ENCODE results near the gene PLCB1.

The PLCB1 gene

DNA sequence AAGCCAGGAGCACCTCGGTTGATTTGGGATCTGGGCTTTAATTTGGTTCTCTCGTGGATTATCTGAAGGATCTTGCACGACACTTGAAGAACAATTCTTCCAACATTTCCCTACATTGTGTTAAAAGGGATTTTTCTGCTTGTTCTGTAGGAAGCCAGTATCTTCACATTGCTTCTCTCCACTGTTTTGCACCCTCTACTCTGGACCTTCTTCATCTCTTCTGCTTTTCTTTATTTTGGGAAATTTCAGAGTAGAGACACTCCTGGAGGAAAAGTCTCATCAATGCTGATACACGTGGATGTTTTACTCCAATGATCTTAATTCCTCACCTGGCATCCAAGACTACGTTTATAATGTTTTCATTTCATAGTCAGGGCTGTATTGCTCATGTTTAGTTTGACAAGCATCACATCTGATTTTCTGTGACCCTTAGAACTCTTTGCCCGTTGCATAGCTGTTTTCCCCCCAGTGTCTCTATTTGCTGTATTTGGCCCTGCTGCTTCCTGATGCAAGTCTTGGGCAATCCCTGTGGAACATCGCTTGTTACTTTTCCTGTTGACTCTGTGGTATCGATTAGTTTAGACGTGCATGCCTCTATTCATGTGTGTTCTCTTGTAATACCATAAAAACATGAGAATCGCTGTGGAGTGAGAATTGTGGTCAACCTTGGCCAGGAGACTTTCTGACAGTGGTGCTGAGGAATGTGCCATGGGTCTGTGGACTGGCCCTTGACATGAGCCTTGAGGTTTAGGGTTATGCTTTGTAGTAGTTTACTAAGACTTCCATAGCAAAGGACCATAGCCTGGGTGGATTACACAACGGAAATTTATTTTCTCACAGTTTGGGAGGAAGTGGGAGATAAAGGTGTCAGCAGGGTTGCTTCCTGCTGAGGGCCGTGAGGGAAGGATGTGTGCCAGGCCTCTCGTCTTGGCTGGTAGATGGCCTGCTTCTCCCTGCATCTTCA, 12.5 kb downstream of the PLCB1 start:
- DNase-seq: no peak
- no peak overlapping the region for H3K4me3 ChIP-seq (ENCODE audit: low read depth, low read length)
- no peaks in the 10 kb centered on the region for H3K27me3 ChIP-seq (ENCODE audit: insufficient read depth, low read depth, severe bottlenecking)
- TF ChIP-seq, protein P1, sequence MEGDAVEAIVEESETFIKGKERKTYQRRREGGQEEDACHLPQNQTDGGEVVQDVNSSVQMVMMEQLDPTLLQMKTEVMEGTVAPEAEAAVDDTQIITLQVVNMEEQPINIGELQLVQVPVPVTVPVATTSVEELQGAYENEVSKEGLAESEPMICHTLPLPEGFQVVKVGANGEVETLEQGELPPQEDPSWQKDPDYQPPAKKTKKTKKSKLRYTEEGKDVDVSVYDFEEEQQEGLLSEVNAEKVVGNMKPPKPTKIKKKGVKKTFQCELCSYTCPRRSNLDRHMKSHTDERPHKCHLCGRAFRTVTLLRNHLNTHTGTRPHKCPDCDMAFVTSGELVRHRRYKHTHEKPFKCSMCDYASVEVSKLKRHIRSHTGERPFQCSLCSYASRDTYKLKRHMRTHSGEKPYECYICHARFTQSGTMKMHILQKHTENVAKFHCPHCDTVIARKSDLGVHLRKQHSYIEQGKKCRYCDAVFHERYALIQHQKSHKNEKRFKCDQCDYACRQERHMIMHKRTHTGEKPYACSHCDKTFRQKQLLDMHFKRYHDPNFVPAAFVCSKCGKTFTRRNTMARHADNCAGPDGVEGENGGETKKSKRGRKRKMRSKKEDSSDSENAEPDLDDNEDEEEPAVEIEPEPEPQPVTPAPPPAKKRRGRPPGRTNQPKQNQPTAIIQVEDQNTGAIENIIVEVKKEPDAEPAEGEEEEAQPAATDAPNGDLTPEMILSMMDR (IDR thresholded peaks at IDR 0.05; ENCODE audit: low read depth, low read length): no peak
- no peak overlapping the region for H3K27ac ChIP-seq
- no peaks in the 10 kb centered on the region for H3K36me3 ChIP-seq
- no peaks in the 10 kb centered on the region for H3K9me3 ChIP-seq (ENCODE audit: severe bottlenecking)

DNA sequence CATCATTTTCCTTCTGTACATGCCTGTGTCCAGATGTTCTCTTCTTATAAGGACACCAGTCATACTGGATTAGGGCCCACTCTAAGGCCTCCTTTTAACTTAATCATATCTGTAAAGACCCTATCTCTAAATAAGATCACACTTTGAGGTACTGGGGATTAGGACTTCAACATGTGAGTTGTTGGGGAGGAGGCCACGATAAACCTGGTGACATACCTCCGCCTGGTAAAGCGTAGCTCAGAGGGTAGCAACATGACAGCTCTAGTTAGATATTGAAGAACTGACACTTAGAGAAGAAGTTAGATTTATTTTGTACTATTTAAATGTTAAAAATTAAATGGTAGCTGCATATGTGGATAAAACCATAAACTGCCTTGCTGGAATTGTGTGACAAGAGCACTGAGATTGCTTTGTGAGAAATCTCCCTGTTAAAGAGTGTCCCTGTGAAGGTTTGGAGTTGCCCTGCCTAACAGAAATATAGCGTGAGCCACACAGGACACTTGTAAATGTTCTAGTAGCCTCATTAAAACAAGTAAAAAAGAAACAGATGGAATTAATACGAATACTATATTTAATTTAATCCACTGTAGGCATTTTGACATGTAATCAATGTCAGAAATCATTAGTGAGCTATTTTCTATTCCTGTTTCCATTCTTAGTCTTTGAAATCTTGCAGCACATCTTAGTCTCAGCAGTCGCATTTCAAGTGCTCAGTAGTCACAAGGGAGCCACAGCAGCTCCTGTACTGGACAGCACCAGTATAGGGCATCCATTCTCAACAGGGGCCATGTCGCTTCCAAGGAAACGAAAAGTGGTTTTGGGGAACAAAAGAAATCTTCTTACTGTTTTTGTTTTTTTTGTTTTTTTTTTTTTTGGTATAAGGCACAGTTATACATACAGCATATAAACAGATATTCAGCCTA, 13.4 kb downstream of the PLCB1 start:
- DNase-seq: no peak
- H3K27ac ChIP-seq: no peak overlapping the region
- TF ChIP-seq, protein P1 (IDR thresholded peaks at IDR 0.05; ENCODE audit: low read depth, low read length): no peak
- no peaks in the 10 kb centered on the region for H3K36me3 ChIP-seq
- H3K9me3 ChIP-seq (ENCODE audit: severe bottlenecking): no peaks in the 10 kb centered on the region
- no peak overlapping the region for H3K4me3 ChIP-seq (ENCODE audit: low read depth, low read length)
- no peaks in the 10 kb centered on the region for H3K27me3 ChIP-seq (ENCODE audit: insufficient read depth, low read depth, severe bottlenecking)

DNA sequence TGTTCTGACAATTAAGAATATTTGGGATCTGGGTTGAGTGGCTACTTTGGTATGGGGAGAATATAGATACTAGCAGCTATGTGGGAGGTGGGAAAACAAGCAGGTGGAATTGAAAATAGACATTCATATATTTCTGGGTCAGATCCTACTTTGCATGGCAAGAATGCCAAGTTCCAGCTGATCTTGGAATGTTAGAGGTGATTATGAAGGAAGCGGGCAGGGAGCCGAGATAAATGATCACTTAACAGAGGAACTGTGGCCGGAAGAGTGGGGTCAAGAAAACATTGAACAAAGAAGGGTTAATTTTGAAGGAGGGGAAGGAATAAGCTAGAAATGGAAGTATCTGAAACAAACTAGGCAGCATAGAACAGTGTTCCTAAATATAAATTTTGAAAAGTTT, 15.4 kb downstream of the PLCB1 start:
- Histone ChIP-seq H3K27ac (no peak overlapping the region), H3K4me3 (ENCODE audit: low read depth, low read length) (no peak overlapping the region), H3K36me3 (no peaks in the 10 kb centered on the region), H3K27me3 (ENCODE audit: insufficient read depth, low read depth, severe bottlenecking) (no peaks in the 10 kb centered on the region), H3K9me3 (ENCODE audit: severe bottlenecking) (no peaks in the 10 kb centered on the region)
- TF ChIP-seq, protein P1 (IDR thresholded peaks at IDR 0.05; ENCODE audit: low read depth, low read length): no peak
- DNase-seq: no peak

DNA sequence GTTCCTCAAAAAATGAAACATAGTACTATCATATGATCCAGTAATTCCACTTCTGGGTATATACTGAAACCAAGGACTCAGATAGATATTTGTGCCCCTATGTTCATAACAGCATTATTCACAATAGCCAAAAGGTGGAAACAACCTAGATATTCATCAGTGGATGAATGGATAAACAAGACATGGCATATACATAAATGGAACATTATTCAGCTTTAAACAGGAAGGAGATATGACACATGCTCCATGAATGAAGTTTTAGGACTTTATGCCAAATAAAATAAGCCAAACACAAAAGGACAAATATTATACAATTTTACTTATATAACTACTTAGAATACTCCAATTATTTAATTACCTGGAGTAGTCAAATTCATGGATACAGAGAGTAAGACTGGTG, 16.4 kb downstream of the PLCB1 start:
- TF ChIP-seq, protein P1 (IDR thresholded peaks at IDR 0.05; ENCODE audit: low read depth, low read length): no peak
- H3K9me3 ChIP-seq (ENCODE audit: severe bottlenecking): no peaks in the 10 kb centered on the region
- H3K27ac ChIP-seq: no peak overlapping the region
- no peak overlapping the region for H3K4me3 ChIP-seq (ENCODE audit: low read depth, low read length)
- H3K27me3 ChIP-seq (ENCODE audit: insufficient read depth, low read depth, severe bottlenecking): no peaks in the 10 kb centered on the region
- H3K36me3 ChIP-seq: no peaks in the 10 kb centered on the region
- DNase-seq: no peak

DNA sequence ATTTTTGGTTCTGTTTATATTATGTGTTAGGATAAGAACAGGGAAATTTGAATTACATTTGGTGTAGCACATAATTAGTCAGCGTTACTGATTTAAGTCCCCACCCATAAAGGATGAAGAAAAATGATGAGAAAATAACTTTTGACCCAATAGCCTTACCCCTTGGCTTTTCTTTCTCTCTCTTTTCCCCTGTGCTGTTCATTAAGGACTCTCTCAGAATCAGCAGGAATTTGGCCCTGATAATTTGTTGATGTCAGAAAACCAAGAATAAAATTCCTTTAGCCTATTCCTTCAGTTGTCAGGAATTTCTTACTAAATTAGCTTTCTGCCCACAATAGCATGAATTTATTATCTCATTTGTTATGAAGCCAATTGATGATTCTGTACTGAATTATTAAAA, 18.5 kb downstream of the PLCB1 start:
- H3K36me3 ChIP-seq: no peaks in the 10 kb centered on the region
- H3K27ac ChIP-seq: no peak overlapping the region
- DNase-seq: no peak
- no peaks in the 10 kb centered on the region for H3K27me3 ChIP-seq (ENCODE audit: insufficient read depth, low read depth, severe bottlenecking)
- TF ChIP-seq, protein P1 (IDR thresholded peaks at IDR 0.05; ENCODE audit: low read depth, low read length): no peak
- no peak overlapping the region for H3K4me3 ChIP-seq (ENCODE audit: low read depth, low read length)
- H3K9me3 ChIP-seq (ENCODE audit: severe bottlenecking): no peaks in the 10 kb centered on the region
